IPS-18a (cell line): ENCODE results near the gene TLL2.

Experiments used
- H3K27ac ChIP-seq: one replicate; pipeline ENCODE4 v1.5.1; 2013; ENCODE audit warnings: low read length
- H3K27me3 ChIP-seq: one replicate; pipeline ENCODE4 v1.6.1; 2013; ENCODE audit warnings: mild to moderate bottlenecking, low read length; ENCODE audit not compliant: control insufficient read depth, insufficient read depth
- H3K36me3 ChIP-seq: one replicate; pipeline ENCODE4 v1.6.1; 2013; ENCODE audit warnings: low read depth, low read length; ENCODE audit not compliant: control insufficient read depth
- H3K4me1 ChIP-seq: one replicate; pipeline ENCODE4 v1.6.1; 2013; ENCODE audit warnings: low read depth, low read length; ENCODE audit not compliant: control insufficient read depth
- H3K4me3 ChIP-seq: one replicate; pipeline ENCODE4 v1.5.1; 2013; ENCODE audit warnings: low read length
- H3K9ac ChIP-seq: one replicate; pipeline ENCODE4 v1.6.1; 2013; ENCODE audit warnings: mild to moderate bottlenecking, low read length, moderate library complexity
- H3K9me3 ChIP-seq: one replicate; pipeline ENCODE4 v1.6.1; 2013; ENCODE audit warnings: low read depth, low read length; ENCODE audit not compliant: control insufficient read depth

Gene TLL2

GRCh38 chr10:96505150-96506136 lies 8.3 kb downstream of the TLL2 start:
- H3K27me3 ChIP-seq: peaks cover 14% of the 10 kb centered on the region
- no peak overlapping the region for H3K27ac ChIP-seq
- H3K9me3 ChIP-seq: no peaks in the 10 kb centered on the region
- H3K4me3 ChIP-seq: no peak overlapping the region
- H3K36me3 ChIP-seq: no peaks in the 10 kb centered on the region
- peaks cover 15% of the 10 kb centered on the region for H3K4me1 ChIP-seq
- H3K9ac ChIP-seq: no peak overlapping the region

- no peak overlapping the region for H3K27ac ChIP-seq
- H3K9ac ChIP-seq: no peak overlapping the region
- no peaks in the 10 kb centered on the region for H3K4me1 ChIP-seq
- no peaks in the 10 kb centered on the region for H3K9me3 ChIP-seq
- peaks cover 3% of the 10 kb centered on the region for H3K27me3 ChIP-seq
- H3K36me3 ChIP-seq: no peaks in the 10 kb centered on the region
- H3K4me3 ChIP-seq: no peak overlapping the region
These were observed 11.0 kb downstream of the TLL2 start for GRCh38 chr10:96502561-96503282.

GRCh38 chr10:96501985-96502384 lies 11.7 kb downstream of the TLL2 start:
- no peaks in the 10 kb centered on the region for H3K9me3 ChIP-seq
- no peak overlapping the region for H3K9ac ChIP-seq
- H3K4me3 ChIP-seq: no peak overlapping the region
- H3K27me3 ChIP-seq: no peaks in the 10 kb centered on the region
- H3K27ac ChIP-seq: no peak overlapping the region
- H3K4me1 ChIP-seq: no peaks in the 10 kb centered on the region
- no peaks in the 10 kb centered on the region for H3K36me3 ChIP-seq

- no peaks in the 10 kb centered on the region for H3K4me1 ChIP-seq
- H3K9ac ChIP-seq: no peak overlapping the region
- no peak overlapping the region for H3K27ac ChIP-seq
- no peaks in the 10 kb centered on the region for H3K9me3 ChIP-seq
- H3K27me3 ChIP-seq: no peaks in the 10 kb centered on the region
- H3K36me3 ChIP-seq: no peaks in the 10 kb centered on the region
- no peak overlapping the region for H3K4me3 ChIP-seq
These were observed 13.2 kb downstream of the TLL2 start for GRCh38 chr10:96500519-96500918.

- no peak overlapping the region for H3K9ac ChIP-seq
- no peak overlapping the region for H3K4me3 ChIP-seq
- no peak overlapping the region for H3K27ac ChIP-seq
- H3K27me3 ChIP-seq: no peaks in the 10 kb centered on the region
- no peaks in the 10 kb centered on the region for H3K4me1 ChIP-seq
- no peaks in the 10 kb centered on the region for H3K36me3 ChIP-seq
- no peaks in the 10 kb centered on the region for H3K9me3 ChIP-seq
These were observed 13.7 kb downstream of the TLL2 start for GRCh38 chr10:96500050-96500449.

GRCh38 chr10:96497391-96497790 lies 16.3 kb downstream of the TLL2 start:
- no peaks in the 10 kb centered on the region for H3K9me3 ChIP-seq
- H3K36me3 ChIP-seq: no peaks in the 10 kb centered on the region
- no peaks in the 10 kb centered on the region for H3K4me1 ChIP-seq
- H3K27ac ChIP-seq: no peak overlapping the region
- H3K9ac ChIP-seq: no peak overlapping the region
- H3K4me3 ChIP-seq: no peak overlapping the region
- H3K27me3 ChIP-seq: no peaks in the 10 kb centered on the region

GRCh38 chr10:96496281-96496925 lies 17.3 kb downstream of the TLL2 start:
- Histone ChIP-seq H3K27me3 (no peaks in the 10 kb centered on the region), H3K4me3 (no peak overlapping the region), H3K4me1 (no peaks in the 10 kb centered on the region), H3K27ac (no peak overlapping the region), H3K9ac (no peak overlapping the region), H3K36me3 (no peaks in the 10 kb centered on the region), H3K9me3 (no peaks in the 10 kb centered on the region)

GRCh38 chr10:96495544-96495943 lies 18.2 kb downstream of the TLL2 start:
- Histone ChIP-seq H3K9me3 (no peaks in the 10 kb centered on the region), H3K27me3 (no peaks in the 10 kb centered on the region), H3K4me1 (no peaks in the 10 kb centered on the region), H3K9ac (no peak overlapping the region), H3K36me3 (no peaks in the 10 kb centered on the region), H3K27ac (no peak overlapping the region), H3K4me3 (no peak overlapping the region)

- Histone ChIP-seq H3K9ac (no peak overlapping the region), H3K4me3 (no peak overlapping the region), H3K27ac (no peak overlapping the region), H3K27me3 (no peaks in the 10 kb centered on the region), H3K4me1 (no peaks in the 10 kb centered on the region), H3K9me3 (no peaks in the 10 kb centered on the region), H3K36me3 (no peaks in the 10 kb centered on the region)
These were observed 19.0 kb downstream of the TLL2 start for GRCh38 chr10:96494694-96495093.

- Histone ChIP-seq H3K9ac (no peak overlapping the region), H3K4me3 (no peak overlapping the region), H3K27ac (no peak overlapping the region), H3K9me3 (no peaks in the 10 kb centered on the region), H3K4me1 (no peaks in the 10 kb centered on the region), H3K36me3 (no peaks in the 10 kb centered on the region), H3K27me3 (no peaks in the 10 kb centered on the region)
These were observed 19.7 kb downstream of the TLL2 start for GRCh38 chr10:96493871-96494525.

GRCh38 chr10:96493254-96493653 lies 20.5 kb downstream of the TLL2 start:
- no peak overlapping the region for H3K4me3 ChIP-seq
- H3K27ac ChIP-seq: no peak overlapping the region
- no peak overlapping the region for H3K9ac ChIP-seq
- no peaks in the 10 kb centered on the region for H3K27me3 ChIP-seq
- no peaks in the 10 kb centered on the region for H3K4me1 ChIP-seq
- H3K36me3 ChIP-seq: no peaks in the 10 kb centered on the region
- H3K9me3 ChIP-seq: no peaks in the 10 kb centered on the region
